Activated CD4-positive, alpha-beta T cell treated with anti-CD3 and anti-CD28 coated beads for 4 hours (primary cell): Measurements from ENCODE around the gene ADAMTS17.

Source experiments
- DNase-seq, 2 donors: peaks; one replicate each; pipeline ENCODE4 v3.0.0-alpha.2; 2020

The ADAMTS17 gene

GRCh38 chr15:100037901-100038300, 303.9 kb downstream of the ADAMTS17 start:
- no peak for DNase-seq

GRCh38 chr15:100036015-100036414, 305.8 kb downstream of the ADAMTS17 start:
- DNase-seq: no peak

DNA sequence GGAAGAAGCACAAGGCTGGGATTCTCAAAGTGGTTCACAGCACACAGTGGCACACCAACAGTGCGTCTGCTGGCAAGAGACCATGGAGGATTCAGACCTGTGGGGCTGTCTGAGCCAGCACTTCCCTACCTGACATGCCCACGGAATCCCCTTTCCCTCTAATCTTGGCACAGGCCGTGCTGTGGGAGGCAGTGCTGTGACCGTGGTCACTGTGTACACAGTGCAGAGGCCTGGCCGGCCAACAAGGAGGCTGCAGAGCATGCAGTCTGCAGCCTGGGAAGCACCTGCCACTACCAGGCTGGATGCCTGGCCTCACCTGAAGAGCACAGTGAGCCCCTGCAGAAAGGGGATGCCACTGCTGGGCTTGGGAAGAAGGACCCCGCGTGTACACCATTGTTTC, 307.6 kb downstream of the ADAMTS17 start:
- no peak for DNase-seq

- no peak for DNase-seq
Measured at GRCh38 chr15:100033140-100033857, 308.5 kb downstream of the ADAMTS17 start.

GRCh38 chr15:100032358-100033085, 309.3 kb downstream of the ADAMTS17 start:
- DNase-seq: no peak

GRCh38 chr15:100031665-100032357, 310.0 kb downstream of the ADAMTS17 start:
- no peak for DNase-seq

DNA sequence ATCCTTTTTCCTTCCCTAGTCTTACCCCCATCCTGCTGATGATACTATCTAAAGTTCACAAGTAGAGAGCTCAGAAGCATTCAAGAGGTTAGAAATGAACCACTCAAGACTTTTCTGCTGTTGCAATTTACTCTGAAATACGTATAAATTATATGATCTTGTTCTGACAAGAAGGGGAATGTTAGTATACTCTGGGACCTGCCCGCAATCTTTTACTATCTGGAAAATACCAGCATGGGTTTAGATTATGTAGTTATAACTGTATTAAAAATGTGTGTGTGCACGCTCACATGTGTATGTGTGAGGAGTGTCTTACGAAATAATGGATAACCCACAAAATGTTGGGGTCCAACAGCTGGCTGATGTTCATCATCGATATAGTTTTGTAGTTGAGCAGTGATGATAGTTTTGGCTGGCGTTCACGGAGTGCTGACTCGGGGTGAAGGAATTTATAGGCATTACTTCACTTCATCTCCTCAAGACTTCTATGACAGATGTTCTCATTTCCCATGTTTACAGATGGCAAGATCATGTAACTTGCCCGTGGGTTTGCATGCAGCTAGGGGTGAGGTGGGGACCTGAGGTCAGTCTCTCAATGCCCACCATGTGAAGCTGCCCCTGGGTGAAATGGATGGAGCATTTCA, 311.1 kb downstream of the ADAMTS17 start:
- no peak for DNase-seq

GRCh38 chr15:100029868-100030479, 311.8 kb downstream of the ADAMTS17 start:
- DNase-seq: no peak

DNA sequence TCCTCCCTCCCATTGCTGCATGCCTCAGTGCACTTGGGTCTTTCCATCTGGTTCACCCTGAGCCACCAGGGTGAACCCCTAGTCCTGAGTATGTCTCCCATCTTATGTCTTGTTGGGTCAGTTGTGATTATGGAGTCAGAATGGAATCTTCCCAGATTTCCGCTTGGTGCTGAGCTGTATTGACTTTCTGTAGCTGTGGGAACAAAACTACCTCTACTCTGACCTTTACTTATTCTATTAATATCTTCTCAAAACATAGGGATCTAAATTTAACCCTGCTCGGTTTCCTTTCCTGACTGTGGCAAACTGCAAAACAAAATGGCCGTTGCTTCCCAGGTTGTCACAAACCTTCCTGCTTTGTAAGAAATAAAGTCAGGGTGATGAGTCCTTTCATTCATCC, 312.7 kb downstream of the ADAMTS17 start:
- no peak for DNase-seq

GRCh38 chr15:100026041-100026440, 315.7 kb downstream of the ADAMTS17 start:
- no peak for DNase-seq

DNA sequence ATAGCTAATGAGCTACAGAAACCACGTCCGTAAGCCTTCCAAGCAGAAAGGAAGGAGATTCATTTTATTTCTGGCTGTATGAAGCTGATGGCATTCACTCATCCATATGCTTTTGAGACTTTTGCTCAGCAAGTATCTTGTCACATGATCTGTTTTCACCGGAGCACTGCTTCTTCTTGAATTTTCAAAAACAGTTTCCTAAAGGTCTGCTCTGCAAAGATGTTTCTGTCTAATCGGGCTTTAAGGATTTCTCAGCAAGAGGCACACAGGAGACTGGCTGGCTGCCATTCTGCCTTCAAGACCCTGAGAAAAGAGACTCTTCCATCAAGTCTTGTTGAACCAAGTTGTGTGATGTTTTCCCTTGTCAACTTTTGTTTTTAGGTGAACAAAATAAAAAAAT, 319.0 kb downstream of the ADAMTS17 start:
- DNase-seq: no peak

- DNase-seq: no peak
Measured at GRCh38 chr15:100022391-100022790, 319.4 kb downstream of the ADAMTS17 start.

- no peak for DNase-seq
Measured at GRCh38 chr15:100021653-100022052, 320.1 kb downstream of the ADAMTS17 start.

GRCh38 chr15:100020614-100021013, 321.2 kb downstream of the ADAMTS17 start:
- DNase-seq: no peak

DNA sequence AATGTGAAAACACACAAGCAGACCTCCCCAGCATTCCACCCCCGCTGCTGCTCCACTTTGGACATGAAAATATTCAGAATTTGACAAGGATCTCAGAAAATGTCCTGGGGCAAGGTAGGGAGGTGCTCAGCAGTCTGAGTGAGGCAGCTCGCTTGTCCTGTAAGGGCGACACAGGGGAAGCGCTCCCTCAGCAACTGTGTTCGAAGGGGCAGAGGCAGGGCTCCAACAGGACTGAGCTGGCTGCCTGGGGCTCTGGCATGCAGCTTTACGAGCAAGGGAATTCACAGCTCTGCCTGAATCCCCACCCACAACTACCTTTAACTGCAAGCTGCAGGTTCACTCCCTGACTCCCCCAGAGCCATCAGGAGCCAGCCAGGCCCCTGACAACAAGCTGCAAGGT, 321.6 kb downstream of the ADAMTS17 start:
- DNase-seq: no peak

DNA sequence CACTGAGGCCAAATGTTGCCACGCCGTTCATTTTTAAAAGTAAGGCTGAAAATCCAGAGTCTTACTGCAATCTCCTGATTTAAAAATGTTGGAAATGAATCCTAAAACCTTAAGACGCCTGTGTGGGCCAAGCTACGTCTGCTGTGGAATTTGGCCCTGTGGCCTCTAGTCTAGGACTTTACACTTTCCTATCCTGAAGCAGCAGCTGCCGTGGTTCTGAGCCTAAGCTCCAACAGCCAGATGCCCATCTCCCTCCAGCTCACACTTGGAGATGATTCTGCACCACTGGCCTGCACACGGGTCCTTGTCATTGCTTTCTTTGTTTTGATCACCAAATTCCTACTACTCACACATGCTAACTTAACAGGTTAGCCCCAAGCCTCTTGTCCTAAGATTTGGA, 322.2 kb downstream of the ADAMTS17 start:
- no peak for DNase-seq

GRCh38 chr15:100018191-100018590, 323.6 kb downstream of the ADAMTS17 start:
- DNase-seq: no peak

DNA sequence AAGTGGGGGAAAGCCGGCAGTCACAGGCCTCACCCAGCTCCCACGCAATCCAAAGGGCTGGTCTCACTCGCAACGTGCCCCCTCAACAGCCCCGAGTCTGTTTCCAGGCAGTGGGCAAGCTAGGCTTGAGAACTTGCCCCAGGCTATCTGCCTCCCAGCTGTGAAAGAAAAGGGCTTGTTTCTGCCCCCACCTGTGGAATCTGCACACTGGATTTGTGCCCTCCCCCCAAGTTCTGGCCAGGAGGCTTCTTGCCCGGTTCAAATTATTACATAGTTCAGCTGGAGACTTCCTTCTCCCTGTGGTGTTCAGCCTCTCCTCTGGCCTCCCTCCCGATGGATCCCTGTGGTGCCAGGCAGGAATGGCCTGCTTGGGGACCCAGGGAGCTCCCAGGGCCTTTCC, 324.6 kb downstream of the ADAMTS17 start:
- DNase-seq: no peak

DNA sequence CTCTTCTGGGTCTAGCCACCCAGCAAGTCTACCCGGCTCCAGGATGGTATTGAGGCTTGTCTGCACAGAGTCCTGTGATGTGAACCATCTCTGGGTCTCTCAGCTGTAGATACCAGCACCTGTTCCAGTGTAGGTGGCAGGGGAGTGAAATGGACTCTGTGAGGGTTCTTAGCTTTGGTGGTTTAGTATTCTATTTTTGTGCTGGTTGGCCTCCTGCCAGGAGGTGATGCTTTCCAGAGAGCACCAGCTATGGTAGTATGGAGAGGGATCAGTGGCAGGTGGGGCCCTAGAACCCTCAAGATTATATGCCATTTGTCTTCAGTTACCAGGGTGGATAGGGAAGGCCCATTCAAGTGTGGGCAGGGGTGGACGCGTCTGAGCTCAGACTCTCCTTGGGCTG, 325.1 kb downstream of the ADAMTS17 start:
- no peak for DNase-seq

- DNase-seq: no peak
Measured at GRCh38 chr15:100011235-100011634, 330.5 kb downstream of the ADAMTS17 start.

GRCh38 chr15:100009372-100009771, 332.4 kb downstream of the ADAMTS17 start:
- no peak for DNase-seq

DNA sequence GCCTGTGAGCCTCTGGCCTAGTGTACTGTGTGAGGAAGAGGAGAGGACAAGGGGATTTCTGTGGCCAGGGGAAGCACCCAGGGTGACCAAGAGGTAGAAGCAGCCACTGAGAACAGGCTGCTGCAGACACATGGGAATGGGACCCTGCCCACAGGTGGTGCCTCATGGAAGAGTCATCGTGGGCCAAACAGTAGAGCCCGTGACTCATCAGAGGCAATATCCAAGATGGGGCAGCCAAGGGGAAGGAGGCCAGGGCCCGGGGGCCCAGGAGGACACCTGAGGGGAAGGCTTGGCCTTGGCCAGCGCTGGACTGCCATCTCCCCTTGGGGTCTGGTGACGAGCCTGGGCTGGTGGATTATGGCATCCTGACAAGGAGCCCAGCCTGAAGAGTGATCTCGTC, 333.5 kb downstream of the ADAMTS17 start:
- no peak for DNase-seq

GRCh38 chr15:100007609-100008008, 334.2 kb downstream of the ADAMTS17 start:
- DNase-seq: no peak
